Pancreas (tissue), 10 donors: ENCODE measurements around the gene CNKSR3. TPM values are rescaled to one million over a fixed set of nuclear protein-coding genes. Genes with fewer than 3 reads are reported as not detected.

Experiments used
- ATAC-seq, 4 donors: fragments of 200-7000 bp; cut with Tn5 transposase; one replicate each; pipeline versions ENCODE4 v1.8.0 to v1.9.1; 2020; ENCODE audit warnings: mild to moderate bottlenecking in 4 of 4, moderate library complexity in 4 of 4
- DNase-seq, 6 donors: peaks; one replicate each; pipeline ENCODE4 v3.0.0-alpha.2; 2020
- FAIRE-seq: peaks from 2 replicates; lab custom pipeline; 2012; peaks lifted over from hg19 to GRCh38; lab: Jason Lieb, UNC
- H3K27ac ChIP-seq, 4 donors: fragments of 200-600 bp; sonication (generic); 1 replicate in 3 of 4; 2 replicates in 1 of 4; pipeline versions ENCODE4 v1.5.0 to v1.8.0; 2020
- H3K27me3 ChIP-seq, 4 donors: fragments of 200-600 bp; one replicate each; pipeline ENCODE4 v1.8.0; 2021
- H3K36me3 ChIP-seq, 3 donors: fragments of 200-600 bp; sonication (generic) in 1 of 3; one replicate each; pipeline versions ENCODE4 v1.5.0 to v1.8.0; 2020 to 2021
- H3K4me1 ChIP-seq, 3 donors: fragments of 200-600 bp; one replicate each; pipeline ENCODE4 v1.8.0; 2021
- H3K4me3 ChIP-seq, 4 donors: fragments of 200-600 bp; sonication (generic) in 2 of 4; one replicate each; pipeline versions ENCODE4 v1.5.0 to v1.8.0; 2020 to 2021
- H3K9me3 ChIP-seq, 4 donors: fragments of 200-600 bp; one replicate each; pipeline ENCODE4 v1.8.0; 2021
- WGBS, 2 donors: extraction: QIAGEN DNeasy Blood & Tissue Kit; methylation state at CpG; one replicate each; pipeline ENCODE4 v1.1.7; 2013; 5-methylcytosine and 5-hydroxymethylcytosine counted together
- intact Hi-C, 3 donors: fragments of 100-400 bp; cut with DNase I; formaldehyde crosslinking; loops; one replicate each; pipeline versions ENCODE4 v1.11.1 to v1.14.2; 2022
- polyA plus RNA-seq, 2 donors: library from polyadenylated mRNA; stranded (reverse); fragments of 200-250 nt; gene quantifications; one replicate each; pipeline ENCODE4 v1.2.3, GENCODE V29; 2013
- total RNA-seq, 6 donors: library from RNA; stranded (reverse); fragmentation: NEBNext Ultra II Directional in 4 of 6; extraction: Animal tissue kit (Norgen Biotek cat#: 25700) in 4 of 6; gene quantifications; one replicate each; pipeline versions ENCODE4 v1.2.1 to v1.2.4, GENCODE V29; 2021 to 2023
- TF ChIP-seq, protein P1 (sequence below), 4 donors: fragments of 200-600 bp; sonication (generic) in 3 of 4; IDR thresholded peaks; one replicate each; pipeline versions ENCODE4 v1.5.0 to v1.8.0; 2021; ENCODE audit warnings: antibody characterized with exemption in 4 of 4
- donor health status: healthy with polysubstance abuse.
- donor health status: DM: no; HTN: no; CAD: no; lungs with moderate emphysema.
- donor health status: DM: no; HTN: no; CAD: no.
- donor health status: control.
- donor health status: control.
- donor health status: Bipolar disorder and iron deficiency.
- donor health status: DM: yes; HTN: yes; CAD: no.
- donor health status: DM: no; HTN: no; CAD: no.
- donor health status: DM: no; HTN: no; CAD: no.
- donor health status: DM: yes; HTN: yes; CAD: no.

The CNKSR3 gene
- total and polyA plus RNA-seq, 8 donors: 7.6 to 24.2 (median 18.6) TPM

DNA sequence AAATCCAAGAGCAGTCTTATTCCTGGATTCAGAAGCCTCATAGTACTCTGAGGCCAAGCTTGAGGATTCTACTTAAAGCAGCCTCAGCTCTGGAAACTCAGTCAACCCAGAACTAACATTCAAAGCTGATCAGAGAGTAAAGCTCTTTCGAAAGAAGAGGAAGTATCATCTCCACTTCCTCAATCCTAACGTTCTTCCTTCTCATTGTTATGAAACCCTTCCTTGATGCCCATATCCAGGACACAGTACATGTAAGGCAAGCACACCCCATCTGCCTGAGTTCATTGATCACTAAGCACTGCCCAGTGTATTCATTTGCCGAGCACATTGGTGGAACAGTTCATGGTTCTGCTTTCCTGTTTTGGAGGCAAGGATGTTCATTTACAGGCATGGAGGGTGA, 153.8 kb downstream of the CNKSR3 start, which contains the start of gene IPCEF1:
Gene IPCEF1, minus strand, starts transcription at position 114 of the 400 bp plus-strand sequence. CDS start 90,856 bp downstream, outside the sequence.
- no peak within 1 kb of the TSS for H3K27ac ChIP-seq
- no peaks in the 10 kb centered on the region for H3K27me3 ChIP-seq
- ATAC-seq (peak in 2 of 4 donors; percentile 55 to 66), FAIRE-seq (no peak), DNase-seq (no peak)
- no peak within 1 kb of the TSS for H3K4me3 ChIP-seq
- WGBS, 2 donors: 84 to 85% methylated on average over 3 of the region's 3 CpGs
- TF ChIP-seq, protein P1, sequence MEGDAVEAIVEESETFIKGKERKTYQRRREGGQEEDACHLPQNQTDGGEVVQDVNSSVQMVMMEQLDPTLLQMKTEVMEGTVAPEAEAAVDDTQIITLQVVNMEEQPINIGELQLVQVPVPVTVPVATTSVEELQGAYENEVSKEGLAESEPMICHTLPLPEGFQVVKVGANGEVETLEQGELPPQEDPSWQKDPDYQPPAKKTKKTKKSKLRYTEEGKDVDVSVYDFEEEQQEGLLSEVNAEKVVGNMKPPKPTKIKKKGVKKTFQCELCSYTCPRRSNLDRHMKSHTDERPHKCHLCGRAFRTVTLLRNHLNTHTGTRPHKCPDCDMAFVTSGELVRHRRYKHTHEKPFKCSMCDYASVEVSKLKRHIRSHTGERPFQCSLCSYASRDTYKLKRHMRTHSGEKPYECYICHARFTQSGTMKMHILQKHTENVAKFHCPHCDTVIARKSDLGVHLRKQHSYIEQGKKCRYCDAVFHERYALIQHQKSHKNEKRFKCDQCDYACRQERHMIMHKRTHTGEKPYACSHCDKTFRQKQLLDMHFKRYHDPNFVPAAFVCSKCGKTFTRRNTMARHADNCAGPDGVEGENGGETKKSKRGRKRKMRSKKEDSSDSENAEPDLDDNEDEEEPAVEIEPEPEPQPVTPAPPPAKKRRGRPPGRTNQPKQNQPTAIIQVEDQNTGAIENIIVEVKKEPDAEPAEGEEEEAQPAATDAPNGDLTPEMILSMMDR (IDR thresholded peaks at IDR 0.05): no peak
- H3K9me3 ChIP-seq: no peaks in the 10 kb centered on the region
- intact Hi-C loops: no loop called here
- H3K36me3 ChIP-seq: no peaks in the 10 kb centered on the region
- H3K4me1 ChIP-seq: no peaks in the 10 kb centered on the region

DNA sequence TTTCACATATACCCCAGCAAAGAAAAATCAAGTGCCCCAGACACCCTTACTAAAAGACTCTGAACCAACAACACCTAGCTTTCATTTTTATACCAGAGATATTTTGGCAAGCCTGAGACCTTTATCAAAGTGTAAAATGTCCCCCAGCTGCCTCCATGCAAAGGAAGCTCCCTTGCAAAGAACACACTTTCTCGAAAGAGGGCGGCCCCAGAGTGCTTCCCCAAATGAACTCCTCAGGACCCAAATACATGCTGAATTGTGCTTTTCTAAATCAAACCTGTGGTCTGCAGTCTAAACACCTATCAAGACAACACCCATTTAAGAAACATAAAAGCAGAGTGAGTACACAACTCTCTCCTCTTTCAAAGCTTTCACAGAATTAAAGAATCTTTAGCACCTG, 154.4 kb downstream of the CNKSR3 start:
- TF ChIP-seq, protein P1 (IDR thresholded peaks at IDR 0.05): no peak
- Histone ChIP-seq H3K4me1 (no peaks in the 10 kb centered on the region), H3K9me3 (no peaks in the 10 kb centered on the region), H3K27me3 (no peaks in the 10 kb centered on the region), H3K27ac (no peak overlapping the region), H3K4me3 (no peak overlapping the region), H3K36me3 (no peaks in the 10 kb centered on the region)
- peak in 1 of 4 donors; percentile 21 for ATAC-seq
- intact Hi-C loops: no loop called here
- no peak for DNase-seq
- FAIRE-seq: no peak
- 91 to 93% methylated on average over 2 of the region's 2 CpGs for WGBS, 2 donors

DNA sequence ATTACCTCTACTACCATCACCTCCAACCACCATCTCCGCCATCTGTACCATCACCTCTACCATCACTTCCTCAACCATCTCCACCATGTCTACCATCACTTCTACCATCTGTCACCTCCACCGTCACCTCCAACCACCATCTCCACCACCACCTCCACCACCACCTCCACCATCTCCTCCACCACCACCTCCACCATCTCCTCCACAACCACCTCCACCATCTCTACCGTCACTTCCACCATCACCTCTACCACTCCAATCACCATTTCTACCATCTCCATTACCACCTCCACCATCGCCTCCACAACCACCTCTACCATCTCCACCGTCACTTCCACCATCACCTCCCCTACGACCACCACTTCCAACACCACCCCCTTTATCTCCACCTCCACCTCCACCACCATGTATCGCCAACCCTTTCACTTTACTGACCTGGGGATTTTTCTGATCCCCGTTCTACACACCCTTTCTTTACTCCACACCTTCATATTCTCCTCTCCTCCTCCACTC, 156.2 kb downstream of the CNKSR3 start:
- DNase-seq: no peak
- Histone ChIP-seq H3K4me3 (no peak overlapping the region), H3K9me3 (no peaks in the 10 kb centered on the region), H3K27me3 (no peaks in the 10 kb centered on the region), H3K4me1 (no peaks in the 10 kb centered on the region), H3K36me3 (no peaks in the 10 kb centered on the region), H3K27ac (no peak overlapping the region)
- TF ChIP-seq, protein P1 (IDR thresholded peaks at IDR 0.05): no peak
- intact Hi-C loops: no loop called here
- FAIRE-seq: no peak
- WGBS, 2 donors: 93 to 97% methylated on average over 8 of the region's 8 CpGs
- no peak for ATAC-seq

DNA sequence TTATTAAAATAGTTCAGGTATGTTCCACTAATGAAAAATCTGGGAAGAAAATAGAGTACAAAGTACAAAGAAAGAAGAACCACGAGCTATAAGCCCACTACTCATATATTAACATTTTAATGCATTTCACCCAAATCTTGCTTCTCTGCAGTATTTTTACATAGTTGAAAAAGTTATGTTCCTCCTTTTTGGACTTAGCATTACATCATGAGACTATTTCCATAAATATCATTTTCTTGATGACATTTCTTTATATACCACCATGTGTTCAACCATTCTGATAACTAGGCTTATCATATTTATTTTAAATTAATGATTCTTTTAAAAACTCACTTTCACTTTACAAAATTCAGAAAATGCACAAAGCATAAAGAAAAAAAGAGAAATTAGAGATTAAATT, 156.9 kb downstream of the CNKSR3 start:
- FAIRE-seq (no peak), ATAC-seq (no peak), DNase-seq (no peak)
- H3K4me3 ChIP-seq: no peak overlapping the region
- H3K27ac ChIP-seq: no peak overlapping the region
- TF ChIP-seq, protein P1 (IDR thresholded peaks at IDR 0.05): no peak
- no peaks in the 10 kb centered on the region for H3K36me3 ChIP-seq
- no peaks in the 10 kb centered on the region for H3K27me3 ChIP-seq
- no peaks in the 10 kb centered on the region for H3K9me3 ChIP-seq
- WGBS, 2 donors: 77 to 80% methylated on average over 1 of the region's 1 CpG
- no peaks in the 10 kb centered on the region for H3K4me1 ChIP-seq
- intact Hi-C loops: no loop called here

DNA sequence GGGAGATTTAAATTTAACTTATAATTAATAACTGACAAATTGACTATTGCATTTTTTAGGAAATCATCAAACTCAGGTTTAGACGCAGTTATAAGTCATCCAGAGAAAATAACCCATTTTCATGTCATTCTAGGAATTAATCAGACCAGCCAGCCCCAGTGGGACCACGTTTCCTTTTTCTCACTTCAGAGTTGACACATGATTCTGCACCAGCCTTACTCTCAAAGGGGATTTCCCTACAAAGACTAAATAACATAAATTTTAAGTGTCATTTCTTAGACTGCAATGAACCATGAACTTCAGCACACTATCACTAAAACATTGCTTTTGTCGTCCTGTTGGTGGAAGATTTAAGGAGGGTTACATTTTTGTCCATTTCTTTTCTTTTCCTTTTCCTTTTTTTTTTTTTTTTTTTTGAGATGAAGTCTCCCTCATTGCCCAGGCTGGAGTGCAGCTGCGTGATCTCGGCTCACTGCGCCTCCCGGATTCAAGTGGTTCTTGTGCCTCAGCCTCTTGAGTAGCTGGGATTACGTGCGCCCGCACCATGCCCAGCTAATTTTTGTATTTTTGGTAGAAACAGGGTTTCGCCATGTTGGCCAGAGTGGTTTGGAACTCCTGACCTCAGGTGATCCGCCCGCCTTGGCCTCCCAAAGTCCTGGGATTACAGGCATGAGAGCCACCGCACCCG, 157.4 kb downstream of the CNKSR3 start:
- H3K9me3 ChIP-seq: no peaks in the 10 kb centered on the region
- 90 to 94% methylated on average over 15 of the region's 15 CpGs for WGBS, 2 donors
- no peaks in the 10 kb centered on the region for H3K27me3 ChIP-seq
- no peak overlapping the region for H3K4me3 ChIP-seq
- H3K4me1 ChIP-seq: no peaks in the 10 kb centered on the region
- FAIRE-seq: no peak
- TF ChIP-seq, protein P1 (IDR thresholded peaks at IDR 0.05): no peak
- no peak overlapping the region for H3K27ac ChIP-seq
- H3K36me3 ChIP-seq: no peaks in the 10 kb centered on the region
- intact Hi-C loops: no loop called here
- ATAC-seq: no peak
- no peak for DNase-seq
